Colon (tissue), 2 donors: ENCODE results near the gene MIF4GD.

ENCODE experiments used
- FAIRE-seq: peaks from 2 replicates; lab custom pipeline; 2012; peaks lifted over from hg19 to GRCh38; lab: Jason Lieb, UNC
- donor health status: control.
- donor health status: control.

MIF4GD gene

DNA sequence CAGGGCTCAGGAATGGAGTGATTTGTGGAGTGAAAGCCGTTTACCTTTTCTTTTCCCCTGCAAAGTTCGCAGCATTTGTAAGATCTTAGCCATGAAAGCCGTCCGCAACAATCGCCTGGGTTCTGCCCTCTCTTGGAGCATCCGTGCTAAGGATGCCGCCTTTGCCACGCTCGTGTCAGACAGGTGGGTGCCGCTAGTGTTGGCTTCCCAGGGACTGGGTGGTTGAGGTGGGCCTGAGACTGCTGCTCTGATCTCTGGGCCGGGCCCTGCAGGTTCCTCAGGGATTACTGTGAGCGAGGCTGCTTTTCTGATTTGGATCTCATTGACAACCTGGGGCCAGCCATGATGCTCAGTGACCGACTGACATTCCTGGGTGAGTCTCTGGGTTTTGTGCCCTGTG, 38.2 kb downstream of the MIF4GD start:
- FAIRE-seq, result no peak

DNA sequence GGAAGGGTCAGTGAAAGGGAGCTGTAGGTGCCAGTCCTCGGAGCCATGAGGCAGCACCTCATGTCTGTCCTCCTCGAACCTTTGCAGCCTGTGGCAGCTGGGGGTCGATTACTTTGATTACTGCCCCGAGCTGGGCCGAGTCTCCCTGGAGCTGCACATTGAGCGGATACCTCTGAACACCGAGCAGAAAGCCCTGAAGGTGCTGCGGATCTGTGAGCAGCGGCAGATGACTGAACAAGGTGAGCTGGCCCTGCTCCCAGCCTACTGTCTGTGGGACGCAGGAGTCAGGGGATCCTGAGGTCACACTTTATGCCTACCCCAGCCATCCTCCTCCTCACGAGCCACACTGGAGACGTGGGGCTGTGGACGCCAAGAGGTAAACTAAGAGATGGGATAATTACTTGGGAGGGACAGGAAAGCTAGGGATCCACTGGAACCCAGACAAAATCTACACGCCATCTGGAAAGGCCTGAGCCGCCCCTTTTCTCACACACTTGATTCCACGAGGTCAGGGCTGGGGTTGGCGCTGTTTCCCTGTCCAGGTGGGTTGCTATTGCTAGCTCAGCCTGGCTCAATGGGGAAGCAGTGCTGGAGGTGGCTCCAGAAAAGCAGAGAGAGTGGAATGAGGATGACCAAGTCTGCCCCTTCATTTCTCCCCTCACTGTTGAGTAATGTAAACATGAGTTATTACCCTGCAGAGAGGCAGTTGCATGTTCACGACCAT, 39.1 kb downstream of the MIF4GD start:
- FAIRE-seq, result no peak

DNA sequence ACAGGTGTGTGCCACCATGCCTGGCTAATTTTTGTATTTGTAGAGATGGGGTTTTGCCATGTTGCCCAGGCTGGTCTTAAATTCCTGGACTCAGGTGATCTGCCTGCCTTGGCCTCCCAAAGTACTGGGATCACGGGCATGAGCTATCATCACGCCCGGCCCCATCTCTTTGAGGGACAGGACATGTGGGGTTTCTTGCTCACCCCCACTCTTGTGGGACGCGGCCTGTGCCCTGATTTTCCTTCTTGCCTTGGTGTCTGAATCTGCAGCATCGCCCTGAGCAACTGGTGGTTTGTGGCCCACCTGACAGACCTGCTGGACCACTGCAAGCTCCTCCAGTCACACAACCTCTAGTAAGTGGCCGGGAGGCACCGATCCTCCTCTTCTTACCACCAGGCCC, 40.0 kb downstream of the MIF4GD start:
- no peak for FAIRE-seq

DNA sequence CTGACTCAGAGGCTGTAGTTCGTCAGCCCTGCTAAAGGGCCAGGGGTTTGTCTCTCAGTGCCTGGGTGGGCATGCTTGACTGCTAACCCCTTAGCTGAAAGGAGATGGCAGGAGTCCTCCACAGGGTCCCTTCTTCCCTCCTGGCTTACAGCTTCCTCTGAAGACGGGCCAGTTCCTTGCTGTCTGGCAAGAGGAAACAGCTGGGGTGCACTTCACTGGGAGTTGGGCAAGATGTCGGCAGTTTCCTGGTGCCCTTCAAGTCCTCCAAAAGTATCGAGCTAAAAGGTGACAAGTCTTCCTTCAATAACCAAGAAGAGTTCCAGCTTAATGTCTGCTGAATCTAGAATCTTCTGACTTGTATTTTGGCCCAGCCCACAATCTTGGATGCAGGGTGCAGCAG, 42.2 kb downstream of the MIF4GD start:
- FAIRE-seq, result no peak

DNA sequence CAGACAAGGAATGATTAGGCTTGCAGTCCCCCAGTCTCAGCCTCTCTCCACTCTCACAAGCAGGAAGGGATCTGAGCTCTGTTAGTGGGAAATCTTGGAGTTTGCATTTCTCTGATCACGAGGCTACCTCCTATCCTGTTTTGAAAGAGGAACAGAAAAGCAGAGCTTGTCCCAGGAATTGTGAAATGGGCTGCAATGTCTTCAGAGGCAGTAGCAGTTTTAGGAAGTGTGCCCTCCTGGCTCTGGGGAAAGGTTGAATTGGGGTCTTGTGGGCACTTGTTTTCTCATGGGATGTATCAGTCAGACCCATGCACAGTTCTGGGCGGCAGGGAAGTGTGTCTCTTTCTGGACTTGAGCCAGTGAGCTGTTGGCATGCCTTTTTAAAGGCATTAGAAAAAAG, 42.7 kb downstream of the MIF4GD start:
- no peak for FAIRE-seq

DNA sequence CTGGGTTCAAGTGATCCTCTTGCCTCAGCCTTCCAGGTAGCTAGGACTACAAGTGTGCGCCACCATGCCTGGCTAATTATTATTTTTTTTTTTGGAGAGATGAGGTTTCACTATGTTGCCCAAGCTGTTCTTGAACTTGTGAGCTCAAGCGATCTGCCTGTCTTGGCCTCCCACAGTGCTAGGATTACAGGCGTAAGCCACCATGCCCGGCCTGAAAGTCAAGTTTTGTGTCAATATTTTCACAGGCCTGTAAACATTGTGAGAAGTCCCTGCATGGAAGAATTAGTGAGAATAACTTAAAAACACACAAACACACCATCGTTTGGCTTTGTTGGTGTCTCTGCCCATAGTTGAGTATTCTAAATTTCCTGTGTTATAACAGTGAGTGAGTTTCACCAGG, 43.3 kb downstream of the MIF4GD start:
- no peak for FAIRE-seq

DNA sequence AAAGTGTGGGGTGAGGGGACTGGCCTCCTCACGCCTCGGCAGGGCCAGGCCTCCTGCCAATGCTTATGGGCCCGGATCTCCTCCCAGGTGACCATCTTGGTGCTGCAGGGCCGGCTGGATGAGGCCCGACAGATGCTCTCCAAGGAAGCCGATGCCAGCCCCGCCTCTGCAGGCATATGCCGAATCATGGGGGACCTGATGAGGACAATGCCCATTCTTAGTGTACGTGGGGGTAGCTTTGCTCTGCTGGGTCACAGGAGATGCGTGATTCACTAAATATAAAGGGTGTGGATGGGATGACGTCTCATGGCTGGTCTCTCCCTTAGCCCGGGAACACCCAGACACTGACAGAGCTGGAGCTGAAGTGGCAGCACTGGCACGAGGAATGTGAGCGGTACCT, 46.0 kb downstream of the MIF4GD start:
- no peak for FAIRE-seq

DNA sequence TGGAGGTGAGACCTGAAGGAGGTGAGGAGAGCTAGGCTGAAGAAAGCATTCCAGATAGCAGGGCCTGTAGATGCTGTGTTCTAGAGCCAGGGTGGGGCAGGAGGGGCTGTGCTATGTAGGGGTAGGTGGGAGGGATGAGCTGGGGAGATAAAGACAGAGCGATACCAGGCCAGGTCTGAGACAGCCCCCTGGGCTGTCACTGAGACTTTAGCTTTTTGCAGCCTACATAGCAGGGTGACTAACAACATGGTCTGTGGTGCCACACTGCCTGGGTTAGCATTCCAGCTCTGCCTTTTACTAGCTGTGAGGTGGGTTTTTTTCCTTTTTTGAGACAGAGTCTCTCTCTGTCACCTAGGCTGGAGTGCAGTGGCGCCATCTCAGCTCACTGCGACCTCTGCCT, 51.2 kb downstream of the MIF4GD start:
- FAIRE-seq, result no peak

DNA sequence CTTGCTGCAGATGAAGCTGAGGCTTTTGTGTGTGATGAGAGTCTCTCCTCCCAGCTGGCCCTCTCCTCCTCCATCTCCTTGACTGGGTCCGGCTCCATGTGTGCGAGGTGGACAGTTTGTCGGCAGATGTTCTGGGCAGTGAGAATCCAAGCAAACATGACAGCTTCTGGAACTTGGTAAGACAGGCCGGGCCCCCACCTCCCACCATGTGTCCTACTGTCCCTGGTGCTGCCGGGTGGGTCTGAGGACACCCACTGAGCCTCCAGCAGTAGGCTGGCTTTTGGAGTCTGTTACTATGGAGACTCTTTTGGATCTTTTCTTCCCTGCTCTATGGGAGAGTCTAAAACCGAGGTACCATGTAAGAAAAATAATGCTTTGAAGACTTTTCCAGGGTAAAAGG, 52.9 kb downstream of the MIF4GD start:
- FAIRE-seq, result no peak
